Measurements from ENCODE around the gene STAG1.

DNA sequence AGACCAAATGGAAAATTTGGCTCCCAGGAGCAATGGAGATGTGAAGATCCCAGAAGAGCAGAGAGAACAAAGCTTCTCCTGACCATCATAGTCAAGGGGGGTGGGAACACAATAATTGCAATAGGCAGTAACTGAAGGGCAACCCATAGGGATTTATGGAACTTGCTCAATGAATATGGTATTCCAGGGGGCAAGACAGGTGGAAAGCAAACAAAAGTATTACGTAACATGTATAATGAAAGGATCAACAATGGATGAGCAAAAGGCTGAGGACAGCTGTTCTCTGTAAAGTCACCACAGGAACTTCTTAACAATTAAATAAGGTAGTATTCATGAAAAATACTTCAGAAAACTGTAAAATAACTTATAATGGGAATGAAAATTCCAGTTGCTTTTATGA, 275.9 kb downstream of the STAG1 start:
- TF ChIP-seq CTCF (IDR thresholded peaks at IDR 0.05): no peak
- no peak for TF ChIP-seq POLR2AphosphoS5 (IDR thresholded peaks at IDR 0.05)
- TF ChIP-seq EP300 (IDR thresholded peaks at IDR 0.05): no peak
- TF ChIP-seq POLR2A (IDR thresholded peaks at IDR 0.05; ENCODE audit: low read depth): no peak

All from esophagus muscularis mucosa (tissue), 4 donors.